Measurements from ENCODE around the gene PARP16.

GRCh38 chr15:65264863-65265430 is 21.7 kb downstream of the PARP16 start:
- no peak for TF ChIP-seq REST (IDR thresholded peaks at IDR 0.05; ENCODE audit: insufficient read depth in 1 of 2, low read depth in 2 of 2, low read length in 2 of 2)
- TF ChIP-seq POLR2AphosphoS5 (IDR thresholded peaks at IDR 0.05; ENCODE audit: low read depth, low read length), result no peak
